Choroid plexus epithelial cell (primary cell): ENCODE data around the gene DDB1.

Source experiments
- DNase-seq: peaks from one replicate; pipeline ENCODE4 v3.0.0-alpha.2; 2010; ENCODE audit warnings: low read depth
- H3K4me3 ChIP-seq: 2 replicates; pipeline ENCODE4 v1.5.1; 2011; ENCODE audit warnings: low read depth, mild to moderate bottlenecking, control low read depth, low read length, moderate library complexity
- TF ChIP-seq, protein P1 (sequence below): conservative IDR thresholded peaks from 2 replicates; pipeline ENCODE4 v1.5.1; 2011; ENCODE audit warnings: low read depth, mild to moderate bottlenecking, control low read depth, inconsistent platforms, low read length, moderate library complexity

Gene DDB1

DNA sequence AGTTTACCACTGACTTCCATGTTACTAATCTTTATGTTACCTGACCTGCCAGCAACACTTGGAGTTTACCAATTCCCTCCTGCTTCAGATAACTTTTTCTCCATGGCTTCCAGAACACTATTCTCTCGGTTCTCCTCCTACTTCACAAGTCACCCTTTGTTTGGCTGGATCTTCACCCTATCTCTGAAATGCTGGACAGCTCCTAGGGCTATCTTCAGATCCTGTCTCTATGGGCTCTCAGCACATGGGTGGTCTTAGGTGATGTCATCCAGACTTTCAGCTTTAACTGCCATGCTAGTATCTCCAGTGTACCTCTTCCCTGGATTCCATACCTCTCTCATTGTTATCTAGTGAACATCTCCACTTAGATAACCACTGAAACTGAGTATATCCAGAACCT is 25.6 kb downstream of the DDB1 start:
- no peak overlapping the region for H3K4me3 ChIP-seq
- TF ChIP-seq, protein P1, sequence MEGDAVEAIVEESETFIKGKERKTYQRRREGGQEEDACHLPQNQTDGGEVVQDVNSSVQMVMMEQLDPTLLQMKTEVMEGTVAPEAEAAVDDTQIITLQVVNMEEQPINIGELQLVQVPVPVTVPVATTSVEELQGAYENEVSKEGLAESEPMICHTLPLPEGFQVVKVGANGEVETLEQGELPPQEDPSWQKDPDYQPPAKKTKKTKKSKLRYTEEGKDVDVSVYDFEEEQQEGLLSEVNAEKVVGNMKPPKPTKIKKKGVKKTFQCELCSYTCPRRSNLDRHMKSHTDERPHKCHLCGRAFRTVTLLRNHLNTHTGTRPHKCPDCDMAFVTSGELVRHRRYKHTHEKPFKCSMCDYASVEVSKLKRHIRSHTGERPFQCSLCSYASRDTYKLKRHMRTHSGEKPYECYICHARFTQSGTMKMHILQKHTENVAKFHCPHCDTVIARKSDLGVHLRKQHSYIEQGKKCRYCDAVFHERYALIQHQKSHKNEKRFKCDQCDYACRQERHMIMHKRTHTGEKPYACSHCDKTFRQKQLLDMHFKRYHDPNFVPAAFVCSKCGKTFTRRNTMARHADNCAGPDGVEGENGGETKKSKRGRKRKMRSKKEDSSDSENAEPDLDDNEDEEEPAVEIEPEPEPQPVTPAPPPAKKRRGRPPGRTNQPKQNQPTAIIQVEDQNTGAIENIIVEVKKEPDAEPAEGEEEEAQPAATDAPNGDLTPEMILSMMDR = no peak
- no peak for DNase-seq

DNA sequence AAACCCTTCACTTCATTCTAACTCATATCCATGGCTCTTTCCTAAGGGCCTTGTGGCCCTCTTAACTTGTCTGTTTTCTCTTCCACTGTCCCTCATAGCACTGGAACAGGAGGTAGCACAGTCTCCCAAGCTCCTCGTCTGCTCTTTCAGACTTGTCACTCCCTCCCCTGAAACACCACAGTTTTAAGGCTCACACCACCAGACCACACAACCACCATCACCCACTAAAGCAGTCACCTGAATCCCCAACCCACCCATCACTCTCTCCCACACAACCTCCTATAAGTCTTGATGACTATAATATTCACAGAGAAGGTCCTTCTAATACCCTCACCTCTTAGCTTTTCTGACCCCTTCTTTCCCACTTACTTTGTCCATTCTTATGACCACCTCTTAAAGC is 26.7 kb downstream of the DDB1 start:
- no peak overlapping the region for H3K4me3 ChIP-seq
- TF ChIP-seq, protein P1 = no peak
- no peak for DNase-seq

DNA sequence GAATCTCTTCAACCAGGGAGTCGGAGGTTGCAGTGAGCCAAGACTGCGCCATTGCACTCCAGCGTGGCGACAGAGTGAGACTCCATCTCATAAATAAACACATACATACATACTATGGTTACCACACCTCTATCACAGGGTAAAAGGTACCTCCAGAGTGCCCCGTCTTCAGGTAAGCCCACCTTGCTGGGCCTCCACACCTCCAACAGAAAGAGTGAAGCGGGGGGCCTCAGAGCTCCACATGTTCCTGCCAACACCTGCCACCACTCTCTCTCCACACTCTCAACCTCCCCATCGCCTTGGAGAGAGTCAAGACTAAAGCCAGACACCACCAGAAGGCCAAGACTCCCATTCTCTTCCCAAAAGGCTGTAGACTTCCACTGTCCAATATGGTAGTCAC is 27.5 kb downstream of the DDB1 start:
- no peak overlapping the region for H3K4me3 ChIP-seq
- DNase-seq = no peak
- TF ChIP-seq, protein P1 = no peak

DNA sequence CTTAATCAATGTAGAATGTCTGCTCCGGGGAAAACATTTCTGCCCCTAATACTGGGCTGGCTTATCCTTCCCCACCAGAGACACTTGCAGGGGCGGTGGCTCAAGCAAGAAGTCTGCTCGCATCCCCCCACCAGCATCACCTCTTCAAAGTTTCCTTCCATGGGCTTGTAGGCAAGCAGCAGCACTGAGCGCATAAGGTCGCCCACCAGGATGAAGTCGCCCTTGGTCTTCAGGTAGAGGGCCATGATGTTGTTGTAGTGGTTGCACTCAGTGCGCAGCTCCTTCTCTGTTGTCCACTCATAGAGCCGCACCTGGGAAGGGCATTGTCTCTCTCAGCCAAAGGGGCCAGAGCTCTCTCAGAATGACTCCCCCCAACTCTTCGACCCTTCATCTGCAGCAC is 29.2 kb downstream of the DDB1 start:
- DNase-seq = no peak
- H3K4me3 ChIP-seq = no peak overlapping the region
- TF ChIP-seq, protein P1 = no peak

DNA sequence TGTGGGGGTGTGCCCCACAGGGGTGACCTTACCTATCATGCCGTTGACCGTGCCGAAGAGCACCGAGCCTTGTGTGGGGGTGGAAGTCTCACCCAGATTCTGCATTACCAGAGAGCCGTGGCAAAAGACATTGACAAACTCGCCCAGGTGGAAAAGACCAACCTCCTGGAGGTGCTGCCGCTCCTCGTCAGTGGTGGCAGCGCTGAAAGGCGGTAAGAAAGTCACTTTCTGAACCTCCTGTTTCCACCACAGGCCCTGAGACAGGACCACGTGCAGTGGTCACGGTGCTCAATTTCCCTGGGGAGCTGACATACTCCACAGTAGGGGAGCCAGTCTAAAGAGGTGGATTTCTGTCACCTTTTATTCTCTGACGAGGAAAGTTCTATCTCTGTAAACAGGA is 30.4 kb downstream of the DDB1 start:
- TF ChIP-seq, protein P1 = no peak
- H3K4me3 ChIP-seq = no peak overlapping the region
- DNase-seq = no peak

DNA sequence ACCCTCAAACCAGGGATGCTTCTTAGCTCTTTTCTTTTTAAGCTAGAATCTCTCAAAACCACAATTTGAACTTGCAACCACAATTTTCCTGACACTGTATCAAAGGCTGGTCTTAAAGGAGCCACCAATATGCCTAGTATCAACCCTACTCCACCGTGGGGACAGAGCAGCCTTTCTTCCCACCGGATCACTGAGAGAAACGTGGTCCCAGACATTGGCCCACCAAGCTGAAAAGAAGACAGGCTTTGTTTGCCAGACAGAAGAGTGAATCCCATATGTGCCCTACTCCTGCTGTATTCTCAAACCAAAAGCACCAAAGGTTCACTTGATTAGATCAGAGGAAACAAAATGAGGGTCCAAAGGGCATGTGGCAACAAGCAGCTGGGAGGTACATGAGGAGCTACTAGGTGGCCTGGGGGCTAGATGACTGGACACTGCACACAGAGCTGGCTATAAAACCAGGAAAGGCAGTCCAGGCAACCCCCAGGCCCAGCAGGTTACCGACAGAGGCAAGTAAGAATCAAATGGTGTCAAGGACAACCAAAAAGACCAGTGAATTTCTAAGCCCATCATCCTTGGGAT is 34.2 kb downstream of the DDB1 start:
- H3K4me3 ChIP-seq = no peak overlapping the region
- DNase-seq = peak; percentile 23
- TF ChIP-seq, protein P1 = no peak

DNA sequence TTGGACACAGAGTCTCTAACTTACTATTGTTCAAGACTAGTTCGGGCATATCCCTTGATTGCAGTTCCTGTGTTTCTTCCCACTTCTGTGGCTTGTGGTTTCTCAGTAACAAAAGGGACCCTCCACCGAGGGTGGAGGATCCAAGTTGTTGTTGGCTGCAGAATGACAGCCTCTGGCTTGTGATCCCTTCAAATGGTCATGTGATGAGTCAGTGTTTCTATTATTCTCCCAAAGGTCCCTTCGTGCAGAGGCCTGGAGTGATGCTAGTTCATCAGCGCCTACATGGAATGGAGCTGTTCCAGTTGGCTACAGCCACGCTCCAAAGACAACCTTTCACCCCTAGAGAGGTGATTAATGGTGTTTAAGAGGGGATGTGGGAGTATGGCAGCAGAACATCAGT is 35.2 kb downstream of the DDB1 start:
- TF ChIP-seq, protein P1 = no peak
- peak; percentile 85 for DNase-seq
- no peak overlapping the region for H3K4me3 ChIP-seq
